Measurements from ENCODE around the gene SIPA1L3.
A peak's percentile ranks its signal among the peaks of the same experiment; 100 is the strongest.
"Not testable (repeated sequence)": the region's sequence is repeated elsewhere in the genome, so short reads cannot be mapped to it uniquely, and the experiment has no call there.

SIPA1L3 gene

GRCh38 chr19:38070573-38070972, 163.6 kb downstream of the SIPA1L3 start:
- DNase-seq (ENCODE audit: low read depth), result peak; percentile 75

- DNase-seq (ENCODE audit: low read depth), result not testable (repeated sequence)
Observed at GRCh38 chr19:38071054-38071453, 164.0 kb downstream of the SIPA1L3 start.

- DNase-seq (ENCODE audit: low read depth), result no peak
Observed at GRCh38 chr19:38071647-38072046, 164.6 kb downstream of the SIPA1L3 start.

GRCh38 chr19:38072776-38073750, 166.1 kb downstream of the SIPA1L3 start:
- DNase-seq (ENCODE audit: low read depth), result peak; percentile 65

- DNase-seq (ENCODE audit: low read depth), result peak; percentile 6
Observed at GRCh38 chr19:38073841-38074685, 167.1 kb downstream of the SIPA1L3 start.

- no peak for DNase-seq (ENCODE audit: low read depth)
Observed at GRCh38 chr19:38076337-38076736, 169.3 kb downstream of the SIPA1L3 start.

GRCh38 chr19:38078302-38078930, 171.4 kb downstream of the SIPA1L3 start:
- no peak for DNase-seq (ENCODE audit: low read depth)

- peak; percentile 93 for DNase-seq (ENCODE audit: low read depth)
Observed at GRCh38 chr19:38079926-38080380, 172.9 kb downstream of the SIPA1L3 start.

GRCh38 chr19:38081547-38082255, 174.7 kb downstream of the SIPA1L3 start:
- DNase-seq (ENCODE audit: low read depth), result no peak

- DNase-seq (ENCODE audit: low read depth), result no peak
Observed at GRCh38 chr19:38082256-38083118, 175.5 kb downstream of the SIPA1L3 start.

GRCh38 chr19:38084196-38084595, 177.2 kb downstream of the SIPA1L3 start:
- no peak for DNase-seq (ENCODE audit: low read depth)

- no peak for DNase-seq (ENCODE audit: low read depth)
Observed at GRCh38 chr19:38089440-38089839, 182.4 kb downstream of the SIPA1L3 start.

- DNase-seq (ENCODE audit: low read depth), result no peak
Observed at GRCh38 chr19:38093154-38093553, 186.1 kb downstream of the SIPA1L3 start.

GRCh38 chr19:38093587-38093986, 186.6 kb downstream of the SIPA1L3 start:
- no peak for DNase-seq (ENCODE audit: low read depth)

- peak; percentile 76 for DNase-seq (ENCODE audit: low read depth)
Observed at GRCh38 chr19:38095411-38096308, 188.7 kb downstream of the SIPA1L3 start.

- no peak for DNase-seq (ENCODE audit: low read depth)
Observed at GRCh38 chr19:38099966-38100365, 193.0 kb downstream of the SIPA1L3 start.

- no peak for DNase-seq (ENCODE audit: low read depth)
Observed at GRCh38 chr19:38100589-38100988, 193.6 kb downstream of the SIPA1L3 start.

GRCh38 chr19:38101723-38102122, 194.7 kb downstream of the SIPA1L3 start:
- DNase-seq (ENCODE audit: low read depth), result no peak

GRCh38 chr19:38105574-38105973, 198.6 kb downstream of the SIPA1L3 start:
- no peak for DNase-seq (ENCODE audit: low read depth)
